Spleen (tissue), 11 donors: ENCODE results near the gene PXDN. TPM values are rescaled to one million over a fixed set of nuclear protein-coding genes. Genes with fewer than 3 reads are reported as not detected.

Experiments used
- DNase-seq: peaks from one replicate; pipeline ENCODE4 v3.0.0-alpha.2; 2020
- H3K27ac ChIP-seq, 8 donors: fragments of 200-600 bp; sonication (generic) in 7 of 8; 1 replicate in 4 of 8; 2 replicates in 4 of 8; pipeline versions ENCODE4 v1.5.0 to v1.8.0; 2016 to 2021; ENCODE audit warnings: inconsistent platforms in 4 of 8, mild to moderate bottlenecking in 4 of 8, moderate library complexity in 1 of 8
- H3K27me3 ChIP-seq, 7 donors: fragments of 200-600 bp; sonication (generic) in 6 of 7; replicated peaks in 1 of 7; 1 replicate in 4 of 7; 2 replicates in 3 of 7; pipeline versions ENCODE4 v1.5.0 to v1.8.0; 2016 to 2021; ENCODE audit warnings: inconsistent platforms in 3 of 7, mild to moderate bottlenecking in 1 of 7
- H3K36me3 ChIP-seq, 6 donors: fragments of 200-600 bp; sonication (generic) in 5 of 6; 1 replicate in 4 of 6; 2 replicates in 2 of 6; pipeline versions ENCODE4 v1.5.0 to v1.8.0; 2016 to 2021; ENCODE audit warnings: inconsistent platforms in 2 of 6
- H3K4me1 ChIP-seq, 6 donors: fragments of 200-600 bp; sonication (generic) in 5 of 6; 1 replicate in 3 of 6; 2 replicates in 3 of 6; pipeline versions ENCODE4 v1.5.0 to v1.8.0; 2016 to 2021; ENCODE audit warnings: inconsistent platforms in 3 of 6
- H3K4me3 ChIP-seq, 8 donors: fragments of 200-600 bp; sonication (generic) in 7 of 8; 1 replicate in 4 of 8; 2 replicates in 4 of 8; pipeline versions ENCODE4 v1.5.0 to v1.8.0; 2016 to 2021; ENCODE audit warnings: inconsistent platforms in 4 of 8, mild to moderate bottlenecking in 4 of 8, moderate library complexity in 2 of 8
- H3K9me3 ChIP-seq, 8 donors: fragments of 200-600 bp; sonication (generic) in 7 of 8; 1 replicate in 4 of 8; 2 replicates in 4 of 8; pipeline versions ENCODE4 v1.5.0 to v1.8.0; 2016 to 2021; ENCODE audit warnings: inconsistent platforms in 4 of 8
- CTCF ChIP-seq, 11 experiments: fragments of 200-600 bp in 7 of 11; fragments of 450-650 bp in 4 of 11; sonication (generic) in 4 of 11; IDR thresholded peaks in 8 of 11; conservative IDR thresholded peaks in 3 of 11; 1 replicate in 7 of 11; 2 replicates in 4 of 11; pipeline versions ENCODE4 v1.4.0 to v1.8.0; 2016 to 2021; ENCODE audit warnings: antibody characterized with exemption in 11 of 11, inconsistent platforms in 4 of 11, mild to moderate bottlenecking in 1 of 11
- POLR2A ChIP-seq, 3 donors: fragments of 450-650 bp; IDR thresholded peaks; one replicate each; pipeline ENCODE4 v1.5.1; 2017; ENCODE audit warnings: antibody characterized with exemption in 3 of 3, mild to moderate bottlenecking in 1 of 3
- POLR2AphosphoS5 ChIP-seq, 3 donors: sonication (generic); formaldehyde crosslinking; IDR thresholded peaks; one replicate each; pipeline ENCODE4 v1.5.1; 2017; ENCODE audit warnings: antibody characterized with exemption in 3 of 3
- whole genome bisulfite sequencing, 5 donors: extraction: QIAGEN DNeasy Blood & Tissue Kit in 3 of 5; methylation state at CpG; one replicate each; pipeline versions ENCODE4 v1.1.5 to v1.1.7; 2013 to 2018; 5-methylcytosine and 5-hydroxymethylcytosine counted together
- intact Hi-C: fragments of 100-400 bp; cut with DNase I; formaldehyde crosslinking; loops from one replicate; pipeline ENCODE4 v1.15.0; 2023; ENCODE audit warnings: low total_unique reads
- polyA plus RNA-seq, 3 donors: library from polyadenylated mRNA; stranded (reverse); fragments of 200-250 nt; gene quantifications; one replicate each; pipeline ENCODE4 v1.2.1, GENCODE V29; 2013
- total RNA-seq, 7 donors: library from RNA; depleted of rRNA in 3 of 7; stranded (reverse); fragments of >200 nt in 3 of 7; fragmentation: NEBNext Ultra II Directional in 4 of 7; extraction: Animal tissue kit (Norgen Biotek cat#: 25700) in 4 of 7; gene quantifications; one replicate each; pipeline versions ENCODE4 v1.1.0 to v1.2.1, GENCODE V29; 2016 to 2021
- donor health status: healthy with polysubstance abuse.
- donor health status: DM: no; HTN: no; CAD: no; lungs with moderate emphysema.
- donor health status: DM: no; HTN: no; CAD: no.
- donor health status: Bipolar disorder and iron deficiency.
- donor health status: healthy.
- donor health status: DM: no; HTN: no; CAD: no.
- donor health status: DM: yes; HTN: yes; CAD: no.

PXDN gene
- total and polyA plus RNA-seq, 10 donors: 1.9 to 49.3 (median 30.8) TPM

- Histone ChIP-seq H3K4me3 (no peak overlapping the region), H3K4me1 (no peaks in the 10 kb centered on the region), H3K27me3 (no peaks in the 10 kb centered on the region), H3K27ac (no peak overlapping the region), H3K9me3 (no peaks in the 10 kb centered on the region), H3K36me3 (peaks cover 0 to 78% (median 2%) of the 10 kb centered on the region in 6 donors)
- TF ChIP-seq POLR2AphosphoS5 (IDR thresholded peaks at IDR 0.05) (no peak), POLR2A (IDR thresholded peaks at IDR 0.05) (no peak), CTCF (IDR thresholded peaks at IDR 0.05 in 8 of 11, conservative IDR thresholded peaks at IDR 0.05 in 3 of 11) (no peak)
- 90 to 97% (median 92%) methylated on average over 8 to 12 of the region's 12 CpGs for WGBS, 5 donors
- DNase-seq: no peak
- intact Hi-C loops: no loop called here
Observed at GRCh38 chr2:1677821-1678165, 66.5 kb downstream of the PXDN start.

- H3K4me3 ChIP-seq: no peak overlapping the region
- H3K4me1 ChIP-seq: no peaks in the 10 kb centered on the region
- intact Hi-C loops: no loop called here
- no peak for DNase-seq
- H3K36me3 ChIP-seq: peaks cover 0 to 82% (median 2%) of the 10 kb centered on the region in 6 donors
- H3K9me3 ChIP-seq: no peaks in the 10 kb centered on the region
- H3K27ac ChIP-seq: no peak overlapping the region
- no peaks in the 10 kb centered on the region for H3K27me3 ChIP-seq
- TF ChIP-seq POLR2AphosphoS5 (IDR thresholded peaks at IDR 0.05) (no peak), POLR2A (IDR thresholded peaks at IDR 0.05) (no peak), CTCF (IDR thresholded peaks at IDR 0.05 in 8 of 11, conservative IDR thresholded peaks at IDR 0.05 in 3 of 11) (no peak)
- 82 to 93% (median 86%) methylated on average over 16 to 33 of the region's 33 CpGs for WGBS, 5 donors
Observed at GRCh38 chr2:1676913-1677820, 67.1 kb downstream of the PXDN start.

GRCh38 chr2:1676091-1676912 lies 68.0 kb downstream of the PXDN start:
- no peaks in the 10 kb centered on the region for H3K27me3 ChIP-seq
- DNase-seq: no peak
- H3K36me3 ChIP-seq: peaks cover 0 to 82% (median 2%) of the 10 kb centered on the region in 6 donors
- H3K9me3 ChIP-seq: no peaks in the 10 kb centered on the region
- TF ChIP-seq POLR2AphosphoS5 (IDR thresholded peaks at IDR 0.05) (no peak), CTCF (IDR thresholded peaks at IDR 0.05 in 8 of 11, conservative IDR thresholded peaks at IDR 0.05 in 3 of 11) (no peak), POLR2A (IDR thresholded peaks at IDR 0.05) (no peak)
- intact Hi-C loops: no loop called here
- no peak overlapping the region for H3K4me3 ChIP-seq
- H3K4me1 ChIP-seq: no peaks in the 10 kb centered on the region
- H3K27ac ChIP-seq: no peak overlapping the region
- WGBS, 5 donors: 87 to 95% (median 90%) methylated on average over 18 to 26 of the region's 26 CpGs

- DNase-seq: no peak
- Histone ChIP-seq H3K36me3 (peaks cover 0 to 82% (median 2%) of the 10 kb centered on the region in 6 donors), H3K4me1 (no peaks in the 10 kb centered on the region), H3K4me3 (no peak overlapping the region), H3K9me3 (no peaks in the 10 kb centered on the region), H3K27ac (no peak overlapping the region), H3K27me3 (no peaks in the 10 kb centered on the region)
- WGBS, 5 donors: 77 to 95% (median 88%) methylated on average over 6 to 8 of the region's 8 CpGs
- no peak for TF ChIP-seq CTCF (IDR thresholded peaks at IDR 0.05 in 8 of 11, conservative IDR thresholded peaks at IDR 0.05 in 3 of 11)
- TF ChIP-seq POLR2AphosphoS5 (IDR thresholded peaks at IDR 0.05): no peak
- no peak for TF ChIP-seq POLR2A (IDR thresholded peaks at IDR 0.05)
- intact Hi-C loops: no loop called here
Observed at GRCh38 chr2:1675633-1676032, 68.7 kb downstream of the PXDN start.
